Measurements from ENCODE around the gene ACHE. TPM values are rescaled to one million over a fixed set of nuclear protein-coding genes. Genes with fewer than 3 reads are reported as not detected.

Gene ACHE
- total and polyA plus RNA-seq, 2 of the 13 experiments (the other 11 are each of a cell fraction or from before 2014, with no cell fraction given), result 0.18 to 0.40 TPM

DNA sequence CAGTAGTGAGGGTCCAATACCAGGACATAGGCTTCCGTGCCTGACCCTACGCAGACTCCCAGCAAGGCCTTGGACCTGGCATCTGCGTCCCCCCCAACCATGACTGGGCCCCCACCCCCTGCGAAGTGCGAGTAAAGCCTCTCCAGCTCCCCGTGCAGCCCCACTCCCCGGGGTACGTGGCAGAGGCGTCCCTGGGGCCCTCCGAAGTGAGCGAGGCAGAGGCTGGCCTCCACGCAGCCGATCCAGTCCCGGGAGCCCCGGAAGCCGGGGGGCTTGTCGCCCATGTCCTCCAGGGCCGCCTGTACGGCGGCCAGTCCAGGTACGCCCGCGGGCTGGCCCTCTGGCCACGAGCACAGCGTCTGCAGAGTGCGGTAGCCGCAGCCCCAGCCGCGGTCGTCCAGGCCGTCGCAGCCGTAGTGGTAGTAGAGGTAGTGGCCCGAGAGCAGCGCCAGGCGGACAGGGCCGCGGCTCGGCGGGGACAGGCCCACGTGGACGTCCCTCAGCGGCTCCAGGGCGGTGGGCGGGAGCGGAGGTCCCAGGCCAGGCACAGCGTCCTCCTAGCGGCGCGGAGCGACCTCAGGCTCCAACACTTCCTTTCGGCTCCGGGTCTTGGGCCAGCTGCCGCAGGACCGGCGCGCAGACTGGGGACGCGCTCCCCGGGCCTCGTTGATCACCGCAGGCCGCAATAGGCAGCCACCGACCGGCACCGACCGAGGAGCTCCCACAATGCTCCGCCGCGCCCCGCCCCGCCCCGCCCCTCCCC lies 6.5 kb downstream of the ACHE start, which contains the start of gene UFSP1 (continued):
- TF ChIP-seq, protein P1, sequence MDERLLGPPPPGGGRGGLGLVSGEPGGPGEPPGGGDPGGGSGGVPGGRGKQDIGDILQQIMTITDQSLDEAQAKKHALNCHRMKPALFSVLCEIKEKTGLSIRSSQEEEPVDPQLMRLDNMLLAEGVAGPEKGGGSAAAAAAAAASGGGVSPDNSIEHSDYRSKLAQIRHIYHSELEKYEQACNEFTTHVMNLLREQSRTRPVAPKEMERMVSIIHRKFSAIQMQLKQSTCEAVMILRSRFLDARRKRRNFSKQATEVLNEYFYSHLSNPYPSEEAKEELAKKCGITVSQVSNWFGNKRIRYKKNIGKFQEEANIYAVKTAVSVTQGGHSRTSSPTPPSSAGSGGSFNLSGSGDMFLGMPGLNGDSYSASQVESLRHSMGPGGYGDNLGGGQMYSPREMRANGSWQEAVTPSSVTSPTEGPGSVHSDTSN (CRISPR knock-in tag; IDR thresholded peaks at IDR 0.05), result no peak
- TF ChIP-seq RFXANK (CRISPR knock-in tag; IDR thresholded peaks at IDR 0.05) (no peak; the same call in 1 of the 2 replicates), ZNF598 (CRISPR knock-in tag; IDR thresholded peaks at IDR 0.05; ENCODE audit: borderline replicate concordance) (peak; percentile 60), ZFX (CRISPR knock-in tag; IDR thresholded peaks at IDR 0.05; ENCODE audit: low read depth) (peak; percentile 99), HNRNPK (IDR thresholded peaks at IDR 0.05; ENCODE audit: low read depth, low read length, poor library complexity, severe bottlenecking) (peak; percentile 95), ZFP36L2 (CRISPR knock-in tag; IDR thresholded peaks at IDR 0.05) (no peak), ZSCAN25 (CRISPR knock-in tag; IDR thresholded peaks at IDR 0.05) (peak; percentile 96), XBP1 (CRISPR knock-in tag; IDR thresholded peaks at IDR 0.05) (peak; percentile 72; the same call in 1 of the 2 replicates), ZNF441 (CRISPR knock-in tag; IDR thresholded peaks at IDR 0.05; ENCODE audit: borderline replicate concordance) (peak; percentile 78; the same call in 1 of the 2 replicates), WIZ (CRISPR knock-in tag; IDR thresholded peaks at IDR 0.05) (0 out of 2 replicates have a peak, but pooled peaks have one; percentile 48), ZNF816 (CRISPR knock-in tag; IDR thresholded peaks at IDR 0.05; ENCODE audit: borderline replicate concordance) (peak; percentile 94), ZNF501 (CRISPR knock-in tag; IDR thresholded peaks at IDR 0.05) (no peak), SIX4 (CRISPR knock-in tag; IDR thresholded peaks at IDR 0.05) (no peak), ZNF850 (CRISPR knock-in tag; conservative IDR thresholded peaks at IDR 0.05) (peak; percentile 93), ZBTB21 (CRISPR knock-in tag; IDR thresholded peaks at IDR 0.05) (no peak)
- TF ChIP-seq, protein P2, sequence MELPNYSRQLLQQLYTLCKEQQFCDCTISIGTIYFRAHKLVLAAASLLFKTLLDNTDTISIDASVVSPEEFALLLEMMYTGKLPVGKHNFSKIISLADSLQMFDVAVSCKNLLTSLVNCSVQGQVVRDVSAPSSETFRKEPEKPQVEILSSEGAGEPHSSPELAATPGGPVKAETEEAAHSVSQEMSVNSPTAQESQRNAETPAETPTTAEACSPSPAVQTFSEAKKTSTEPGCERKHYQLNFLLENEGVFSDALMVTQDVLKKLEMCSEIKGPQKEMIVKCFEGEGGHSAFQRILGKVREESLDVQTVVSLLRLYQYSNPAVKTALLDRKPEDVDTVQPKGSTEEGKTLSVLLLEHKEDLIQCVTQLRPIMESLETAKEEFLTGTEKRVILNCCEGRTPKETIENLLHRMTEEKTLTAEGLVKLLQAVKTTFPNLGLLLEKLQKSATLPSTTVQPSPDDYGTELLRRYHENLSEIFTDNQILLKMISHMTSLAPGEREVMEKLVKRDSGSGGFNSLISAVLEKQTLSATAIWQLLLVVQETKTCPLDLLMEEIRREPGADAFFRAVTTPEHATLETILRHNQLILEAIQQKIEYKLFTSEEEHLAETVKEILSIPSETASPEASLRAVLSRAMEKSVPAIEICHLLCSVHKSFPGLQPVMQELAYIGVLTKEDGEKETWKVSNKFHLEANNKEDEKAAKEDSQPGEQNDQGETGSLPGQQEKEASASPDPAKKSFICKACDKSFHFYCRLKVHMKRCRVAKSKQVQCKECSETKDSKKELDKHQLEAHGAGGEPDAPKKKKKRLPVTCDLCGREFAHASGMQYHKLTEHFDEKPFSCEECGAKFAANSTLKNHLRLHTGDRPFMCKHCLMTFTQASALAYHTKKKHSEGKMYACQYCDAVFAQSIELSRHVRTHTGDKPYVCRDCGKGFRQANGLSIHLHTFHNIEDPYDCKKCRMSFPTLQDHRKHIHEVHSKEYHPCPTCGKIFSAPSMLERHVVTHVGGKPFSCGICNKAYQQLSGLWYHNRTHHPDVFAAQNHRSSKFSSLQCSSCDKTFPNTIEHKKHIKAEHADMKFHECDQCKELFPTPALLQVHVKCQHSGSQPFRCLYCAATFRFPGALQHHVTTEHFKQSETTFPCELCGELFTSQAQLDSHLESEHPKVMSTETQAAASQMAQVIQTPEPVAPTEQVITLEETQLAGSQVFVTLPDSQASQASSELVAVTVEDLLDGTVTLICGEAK (IDR thresholded peaks at IDR 0.05), result no peak
- TF ChIP-seq, protein P2 (CRISPR knock-in tag; IDR thresholded peaks at IDR 0.05), result peak; percentile 72
- TF ChIP-seq, protein P3, sequence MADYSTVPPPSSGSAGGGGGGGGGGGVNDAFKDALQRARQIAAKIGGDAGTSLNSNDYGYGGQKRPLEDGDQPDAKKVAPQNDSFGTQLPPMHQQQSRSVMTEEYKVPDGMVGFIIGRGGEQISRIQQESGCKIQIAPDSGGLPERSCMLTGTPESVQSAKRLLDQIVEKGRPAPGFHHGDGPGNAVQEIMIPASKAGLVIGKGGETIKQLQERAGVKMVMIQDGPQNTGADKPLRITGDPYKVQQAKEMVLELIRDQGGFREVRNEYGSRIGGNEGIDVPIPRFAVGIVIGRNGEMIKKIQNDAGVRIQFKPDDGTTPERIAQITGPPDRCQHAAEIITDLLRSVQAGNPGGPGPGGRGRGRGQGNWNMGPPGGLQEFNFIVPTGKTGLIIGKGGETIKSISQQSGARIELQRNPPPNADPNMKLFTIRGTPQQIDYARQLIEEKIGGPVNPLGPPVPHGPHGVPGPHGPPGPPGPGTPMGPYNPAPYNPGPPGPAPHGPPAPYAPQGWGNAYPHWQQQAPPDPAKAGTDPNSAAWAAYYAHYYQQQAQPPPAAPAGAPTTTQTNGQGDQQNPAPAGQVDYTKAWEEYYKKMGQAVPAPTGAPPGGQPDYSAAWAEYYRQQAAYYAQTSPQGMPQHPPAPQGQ (CRISPR knock-in tag; IDR thresholded peaks at IDR 0.05; ENCODE audit: borderline replicate concordance), result no peak

Measured in HepG2 (cell line).